HG03175 (cell line): ENCODE data around the gene MT2A.

Experiments
- ATAC-seq: cut with Tn5 transposase; IDR thresholded peaks from one replicate; pipeline ENCODE4 v1.9.1; 2021; ENCODE audit warnings: mild to moderate bottlenecking, moderate library complexity; ENCODE audit not compliant: unreplicated experiment

Gene MT2A

DNA sequence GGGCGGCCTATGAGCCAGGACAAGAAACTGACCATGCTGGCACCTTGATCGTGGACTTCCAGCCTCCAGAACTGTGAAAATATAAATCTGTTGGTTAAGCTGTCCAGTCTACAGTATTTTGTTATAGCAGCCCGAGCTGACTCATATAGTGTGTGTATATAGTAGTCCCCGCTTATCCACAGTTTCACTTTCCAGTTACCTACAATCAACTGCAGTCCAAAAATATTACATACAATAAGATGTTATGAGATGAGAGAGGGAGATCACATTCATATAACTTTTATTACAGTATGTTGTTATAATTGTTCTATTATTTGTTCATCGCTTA lies 14.1 kb upstream of the MT2A start:
- ATAC-seq = no peak

DNA sequence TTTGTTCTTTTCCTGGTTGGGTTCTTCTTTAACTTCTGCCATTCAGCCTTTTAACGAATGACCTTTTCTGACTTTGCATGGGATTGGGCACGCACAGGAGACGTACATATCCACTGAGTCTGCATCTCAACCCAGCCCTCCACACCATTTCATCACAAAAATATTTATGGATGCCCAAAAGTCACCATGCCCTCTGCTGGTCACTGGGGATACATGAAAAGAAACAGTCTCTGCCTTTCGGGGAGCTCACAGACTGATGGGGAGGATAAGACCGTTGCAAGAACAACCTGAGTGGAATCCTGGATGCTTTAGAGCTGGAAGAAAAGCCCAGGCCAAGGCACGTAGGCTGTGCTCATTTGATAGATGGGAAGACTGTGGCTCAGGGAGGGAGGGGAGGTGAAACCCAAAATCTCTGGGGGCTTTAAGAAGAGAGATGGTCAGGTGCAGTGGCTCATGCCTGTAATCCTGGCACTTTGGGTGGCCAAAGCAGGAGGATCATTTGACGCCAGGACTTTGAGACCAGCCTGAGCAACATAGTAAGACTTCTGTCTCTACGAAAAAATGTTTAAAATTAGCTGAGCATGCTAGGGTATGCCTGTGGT lies 7.9 kb upstream of the MT2A start:
- no peak for ATAC-seq

DNA sequence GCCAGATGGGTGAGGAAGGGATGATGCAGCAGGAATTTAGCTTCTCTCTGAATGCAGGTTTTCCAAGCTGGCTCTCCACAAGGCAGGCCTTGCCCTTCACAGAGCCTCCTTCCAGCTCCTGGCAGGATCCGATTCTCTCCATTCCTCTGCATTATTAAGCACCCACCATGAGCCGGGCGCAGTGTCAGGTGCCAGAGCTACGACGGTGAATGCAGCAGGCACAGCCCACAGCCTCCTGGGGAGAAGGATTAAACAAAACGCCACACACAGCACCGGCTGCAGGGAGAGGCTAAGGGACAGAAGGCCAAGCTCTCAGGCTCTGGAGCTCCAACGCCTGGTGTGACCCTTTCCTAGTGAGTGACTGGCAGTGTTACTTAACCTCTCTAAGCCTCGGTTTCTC lies 7.1 kb upstream of the MT2A start:
- ATAC-seq = no peak

DNA sequence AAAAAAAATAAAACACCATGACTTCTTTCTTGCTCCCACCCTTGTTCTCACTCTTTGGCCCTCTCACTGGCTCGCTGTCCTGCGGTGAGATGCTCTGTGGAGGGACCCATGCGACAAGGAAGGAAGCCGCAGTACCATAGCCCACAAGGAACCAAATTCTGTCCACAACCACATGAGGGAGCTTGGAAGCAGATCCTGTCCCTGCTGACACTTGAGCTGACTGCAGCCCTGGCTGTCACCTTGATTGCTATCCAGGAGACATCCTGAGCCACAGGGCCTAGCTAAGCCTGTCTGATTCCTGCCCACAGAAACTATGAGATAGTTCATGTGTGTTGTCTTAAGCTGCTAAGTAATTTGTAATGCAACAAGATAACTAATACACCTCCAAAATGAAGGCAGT lies 4.8 kb upstream of the MT2A start:
- ATAC-seq = no peak

DNA sequence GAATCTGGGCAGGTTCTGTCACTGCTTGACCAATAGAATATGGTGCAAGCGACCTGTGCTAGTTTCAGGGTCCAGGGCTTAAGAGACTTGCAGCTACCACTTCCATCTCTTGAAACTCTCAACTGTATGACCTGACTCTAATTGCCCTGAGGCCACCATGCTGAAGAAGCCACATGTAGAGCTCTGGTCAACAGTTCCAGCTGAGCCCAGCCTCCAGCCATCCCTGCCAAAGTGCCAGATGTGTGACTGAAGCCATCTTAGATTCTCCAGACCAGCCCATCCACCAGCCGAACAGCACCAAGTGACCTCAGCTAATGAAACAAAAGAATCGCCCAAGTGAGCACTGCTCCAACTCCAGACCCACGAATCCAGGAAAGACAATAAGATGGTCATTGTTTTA lies 3.4 kb upstream of the MT2A start:
- ATAC-seq = no peak

DNA sequence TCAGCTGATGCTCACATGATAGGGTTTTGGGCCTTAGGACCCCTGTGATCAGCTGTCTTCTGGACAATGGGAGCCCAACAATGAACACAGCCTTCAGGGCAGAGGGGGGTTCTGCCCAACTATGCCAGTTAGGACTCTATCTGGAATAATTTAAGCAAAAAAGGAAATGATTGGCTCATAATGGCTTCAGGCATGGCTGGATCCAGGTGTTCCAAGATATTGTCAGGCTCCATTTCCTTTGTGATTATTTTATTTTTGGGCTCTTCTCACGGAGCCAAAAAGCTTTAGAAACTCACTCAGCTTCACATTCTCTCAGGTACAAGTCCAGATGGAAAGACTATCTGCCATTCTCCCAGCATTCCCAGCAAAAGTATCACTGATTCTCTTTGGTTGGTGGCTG lies 2.9 kb upstream of the MT2A start:
- ATAC-seq = no peak

DNA sequence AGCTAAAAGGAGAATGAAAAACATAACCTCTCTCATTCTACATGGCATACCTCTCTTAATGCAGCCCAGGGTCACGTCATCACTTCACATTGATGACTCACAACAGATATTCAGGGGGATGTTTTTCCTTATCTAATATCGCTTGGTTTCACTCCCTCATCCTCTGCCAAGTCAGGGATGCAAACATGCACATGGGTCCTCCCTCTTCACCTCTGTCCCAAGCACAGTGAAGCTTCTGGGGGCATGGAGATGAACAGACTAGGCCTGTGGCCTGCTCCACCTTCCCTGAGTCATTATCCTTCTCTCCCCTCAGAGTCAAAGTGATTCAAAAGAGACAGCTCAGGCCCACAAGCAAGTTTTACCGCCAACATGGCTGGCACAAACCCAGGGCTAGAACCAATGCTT lies 2.3 kb upstream of the MT2A start:
- ATAC-seq = no peak

DNA sequence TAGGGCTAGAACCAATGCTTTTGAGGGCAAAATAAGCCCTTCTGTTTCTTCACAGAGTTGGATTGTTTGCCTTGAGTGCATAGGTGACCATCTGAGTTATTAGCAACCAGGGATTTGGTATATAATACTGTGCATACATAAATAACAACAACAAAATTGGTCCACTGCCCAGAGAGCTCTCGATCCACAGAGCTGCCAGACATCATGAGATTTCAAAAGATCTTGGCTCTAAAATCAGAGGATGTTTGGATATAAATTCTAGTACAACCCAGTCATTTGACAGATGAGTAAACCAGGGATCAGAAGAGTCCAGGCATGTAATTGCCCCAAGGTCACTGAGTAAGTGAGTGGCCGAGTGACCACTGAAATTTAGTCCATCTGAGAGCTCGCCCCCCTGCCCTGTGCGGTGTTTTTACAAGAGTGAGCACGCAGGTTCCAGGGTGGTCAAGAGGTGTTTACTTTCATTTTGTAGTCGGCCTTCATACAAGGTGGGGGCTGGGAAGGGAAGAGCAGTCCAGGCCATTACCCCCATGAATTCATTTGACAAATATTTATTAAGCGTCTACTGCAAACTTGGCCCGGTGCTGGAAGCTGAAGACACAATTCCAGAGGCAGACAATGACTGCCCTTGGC lies 1.8 kb upstream of the MT2A start:
- ATAC-seq = no peak

DNA sequence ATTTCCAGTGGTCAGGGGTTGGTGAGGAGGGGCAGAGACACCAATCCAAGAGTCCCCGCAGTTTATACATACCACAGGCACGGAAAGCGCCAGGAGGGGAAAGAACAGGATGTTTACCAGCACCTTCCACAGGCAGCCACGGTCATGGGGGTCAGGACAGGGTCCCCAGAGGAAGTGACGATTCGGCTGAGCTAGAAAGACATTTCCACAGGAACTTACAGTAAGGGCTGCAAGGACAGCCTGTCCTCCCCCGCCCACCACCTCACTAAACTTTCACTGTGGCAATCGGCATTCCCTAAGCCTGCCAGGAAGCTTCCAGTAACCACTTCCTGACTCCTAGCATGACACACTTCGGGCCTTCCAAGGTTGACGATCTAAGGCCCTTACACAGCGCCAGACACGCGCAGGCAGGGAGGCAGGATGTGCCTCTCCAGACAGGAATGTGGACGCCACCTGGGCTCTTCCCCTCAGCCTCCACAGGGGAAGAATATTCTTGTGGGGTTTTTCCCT lies 1.2 kb upstream of the MT2A start:
- ATAC-seq = no peak

DNA sequence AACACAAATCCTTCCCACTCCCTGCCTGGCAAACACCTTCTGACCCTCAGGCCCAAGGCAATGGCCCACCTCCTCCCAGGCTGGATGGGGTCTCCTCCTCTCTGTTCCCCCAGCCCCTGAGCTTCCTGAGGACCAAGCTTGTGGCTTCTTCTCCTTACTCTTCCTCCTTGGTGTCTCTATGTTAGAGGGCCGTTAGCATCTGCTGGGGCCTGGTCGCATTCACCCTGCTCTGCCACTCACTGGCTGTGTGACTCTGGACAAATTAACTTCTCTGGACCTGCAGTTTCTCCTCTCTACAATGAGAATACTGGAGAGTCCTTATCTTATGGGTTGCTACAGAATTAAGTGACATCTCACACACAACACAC lies 725 bp upstream of the MT2A start:
- ATAC-seq = no peak

DNA sequence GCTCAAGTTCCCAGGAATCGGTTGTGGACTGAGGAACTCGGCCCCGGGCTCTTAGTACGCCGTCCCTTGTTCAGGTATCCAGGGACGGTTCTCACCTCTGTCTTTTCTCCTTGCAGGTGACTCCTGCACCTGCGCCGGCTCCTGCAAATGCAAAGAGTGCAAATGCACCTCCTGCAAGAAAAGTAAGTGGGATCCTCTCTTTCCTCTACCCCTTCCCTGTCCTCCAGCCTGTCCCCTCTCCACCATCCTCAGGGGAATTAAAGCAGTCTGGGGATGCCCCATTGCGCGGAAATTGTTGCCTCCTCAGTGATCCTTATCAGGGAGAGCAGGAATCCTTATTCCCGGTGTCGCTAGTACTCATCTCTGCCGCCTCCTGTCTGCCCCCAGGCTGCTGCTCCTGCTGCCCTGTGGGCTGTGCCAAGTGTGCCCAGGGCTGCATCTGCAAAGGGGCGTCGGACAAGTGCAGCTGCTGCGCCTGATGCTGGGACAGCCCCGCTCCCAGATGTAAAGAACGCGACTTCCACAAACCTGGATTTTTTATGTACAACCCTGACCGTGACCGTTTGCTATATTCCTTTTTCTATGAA lies 585 bp downstream of the MT2A start:
- ATAC-seq = no peak

DNA sequence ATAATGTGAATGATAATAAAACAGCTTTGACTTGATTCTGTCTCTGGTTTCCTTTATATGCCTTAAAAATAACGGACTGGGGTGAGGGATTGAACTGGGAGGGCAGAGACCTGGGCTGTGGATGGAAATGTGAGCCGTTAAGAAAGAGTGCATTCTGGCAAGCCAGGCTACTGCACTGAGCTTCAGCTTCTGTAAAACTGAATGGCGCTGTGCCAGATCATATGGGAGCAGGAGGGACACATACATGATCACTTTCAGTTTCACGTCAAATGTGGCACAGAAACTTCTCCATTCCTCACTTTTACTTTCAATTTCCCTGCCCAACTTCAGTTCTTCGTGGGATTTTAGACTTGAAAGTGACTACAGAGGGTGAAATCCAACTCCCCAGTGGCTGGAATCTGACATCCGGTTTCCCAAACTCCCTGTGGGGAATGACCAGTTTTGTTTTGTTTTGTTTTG lies 1.1 kb downstream of the MT2A start:
- ATAC-seq = peak; percentile 47

DNA sequence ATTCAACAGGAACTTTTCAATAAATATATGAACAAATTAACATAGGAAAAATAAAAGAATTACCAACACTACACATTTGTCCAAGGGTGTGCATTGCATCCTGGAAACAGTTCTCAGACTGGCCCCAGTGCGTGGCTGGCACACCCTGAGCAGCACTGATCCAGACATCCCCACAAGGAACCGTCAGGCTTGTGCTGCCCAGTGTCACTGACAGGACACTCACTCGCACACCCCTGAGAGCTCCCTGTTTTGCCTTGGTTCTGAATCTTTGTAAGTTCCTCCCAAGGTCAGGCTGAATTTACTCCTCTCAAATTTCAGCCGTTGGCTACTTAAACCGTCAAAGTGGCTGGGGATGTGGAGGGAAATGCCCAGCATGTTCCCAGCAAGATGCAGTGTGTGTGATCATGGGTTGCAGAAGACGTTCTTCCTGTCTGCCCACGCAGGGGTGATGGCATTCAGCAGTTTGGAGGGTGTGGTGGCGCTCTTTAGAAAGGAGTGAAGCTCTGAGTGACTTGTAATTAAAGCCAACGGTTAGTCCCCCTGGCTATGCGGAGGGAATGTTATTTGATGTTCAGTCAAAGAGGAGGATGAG lies 1.7 kb downstream of the MT2A start:
- no peak for ATAC-seq

DNA sequence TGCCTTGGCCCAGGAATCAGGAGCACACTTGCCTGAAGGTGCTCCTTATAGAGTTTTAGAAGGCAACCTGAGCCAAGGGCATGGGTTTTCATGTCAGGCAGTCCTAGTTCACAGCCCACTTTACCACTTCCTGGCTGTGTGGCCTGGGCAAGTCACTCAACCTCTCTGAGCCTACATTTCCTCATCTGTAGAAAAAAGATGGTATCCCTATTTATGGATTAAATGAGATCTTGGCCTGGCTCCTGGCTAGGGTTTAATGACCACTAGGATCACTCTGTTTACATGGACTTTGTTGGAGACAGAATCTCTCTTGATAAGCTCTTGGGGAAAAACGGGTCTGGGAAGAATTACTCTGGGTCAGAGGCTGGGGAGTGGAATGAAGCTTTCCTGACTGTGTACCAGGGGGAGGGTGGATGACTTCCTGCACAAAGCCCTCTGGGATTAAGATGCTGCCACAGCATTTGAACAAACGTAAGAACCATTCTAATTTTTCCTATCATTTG lies 2.3 kb downstream of the MT2A start:
- no peak for ATAC-seq

DNA sequence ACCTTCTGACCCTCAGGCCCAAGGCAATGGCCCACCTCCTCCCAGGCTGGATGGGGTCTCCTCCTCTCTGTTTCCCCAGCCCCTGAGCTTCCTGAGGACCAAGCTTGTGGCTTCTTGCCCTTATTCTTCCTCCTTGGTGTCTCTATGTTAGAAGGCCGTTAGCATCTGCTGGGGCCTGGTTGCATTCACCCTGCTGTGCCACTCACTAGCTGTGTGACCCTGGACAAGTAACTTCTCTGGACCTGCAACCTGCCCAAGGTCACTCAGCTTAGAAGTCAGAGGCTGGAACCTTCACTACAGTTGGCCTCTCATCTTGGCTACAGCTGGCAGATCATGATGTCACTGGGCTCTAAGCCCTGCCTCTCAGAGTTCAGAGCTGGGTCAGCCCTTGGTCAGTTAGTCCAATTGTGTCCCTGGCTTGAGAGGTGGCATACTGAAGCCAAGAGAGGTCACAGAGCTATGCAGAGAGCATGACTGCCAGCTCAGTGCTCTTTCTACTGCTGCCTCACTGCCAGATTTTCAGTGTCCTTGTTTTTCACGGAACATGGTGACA lies 3.0 kb downstream of the MT2A start:
- ATAC-seq = no peak

DNA sequence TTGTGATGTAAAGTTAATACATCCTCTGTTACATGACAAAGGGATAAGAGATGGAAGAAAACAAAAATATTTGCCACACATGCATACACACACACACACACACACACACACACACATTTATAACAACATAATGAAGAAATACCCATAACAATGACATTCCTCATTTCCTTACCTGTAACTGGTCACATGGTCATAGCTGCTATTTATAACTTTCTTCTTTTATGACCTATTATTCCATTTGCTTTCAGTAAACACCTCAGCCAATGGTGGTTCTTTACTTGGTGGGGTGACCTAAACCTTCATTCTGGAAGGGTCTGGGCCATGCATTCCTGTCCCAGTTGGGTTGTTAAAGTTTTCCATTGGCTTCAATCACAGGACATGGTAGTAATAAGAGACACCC lies 5.3 kb downstream of the MT2A start:
- ATAC-seq = no peak

DNA sequence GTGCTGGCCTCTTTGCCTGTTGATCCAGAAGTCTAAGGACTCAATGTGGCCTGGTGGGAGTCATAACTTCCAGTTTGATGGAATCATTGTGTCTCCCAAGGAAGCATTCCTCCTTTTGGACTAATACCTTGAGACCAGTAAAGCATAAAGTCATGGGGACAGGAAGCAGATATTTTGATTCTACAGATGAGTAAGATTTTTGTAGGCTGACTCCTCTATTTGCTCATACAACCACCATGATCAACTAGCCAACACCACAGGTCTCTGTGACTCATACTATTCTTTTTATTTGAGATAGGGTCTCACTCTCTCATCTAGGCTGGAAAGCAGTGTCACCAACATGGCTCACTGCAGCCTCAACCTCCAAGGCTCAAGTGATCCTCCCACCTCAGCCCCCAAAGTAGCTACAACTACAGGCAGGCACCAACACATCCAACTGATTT lies 6.2 kb downstream of the MT2A start:
- no peak for ATAC-seq

DNA sequence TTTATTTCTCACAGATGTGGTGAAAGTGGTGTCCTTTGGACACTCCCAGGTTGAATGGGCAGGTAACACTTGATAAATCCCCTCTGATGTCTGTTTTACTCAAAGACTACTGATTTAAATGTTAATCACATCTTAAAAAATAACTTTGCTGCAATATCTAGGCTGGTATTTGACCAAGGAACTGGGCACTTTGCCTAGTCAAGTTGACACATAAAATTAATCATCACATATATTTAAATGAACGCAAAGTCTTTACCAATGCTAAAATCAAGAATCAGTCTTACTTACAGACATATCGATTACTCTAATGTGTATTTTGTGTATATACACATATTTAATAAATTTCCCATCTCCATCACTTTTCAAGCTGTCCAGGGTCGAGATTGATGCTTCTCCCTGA lies 7.0 kb downstream of the MT2A start:
- no peak for ATAC-seq

DNA sequence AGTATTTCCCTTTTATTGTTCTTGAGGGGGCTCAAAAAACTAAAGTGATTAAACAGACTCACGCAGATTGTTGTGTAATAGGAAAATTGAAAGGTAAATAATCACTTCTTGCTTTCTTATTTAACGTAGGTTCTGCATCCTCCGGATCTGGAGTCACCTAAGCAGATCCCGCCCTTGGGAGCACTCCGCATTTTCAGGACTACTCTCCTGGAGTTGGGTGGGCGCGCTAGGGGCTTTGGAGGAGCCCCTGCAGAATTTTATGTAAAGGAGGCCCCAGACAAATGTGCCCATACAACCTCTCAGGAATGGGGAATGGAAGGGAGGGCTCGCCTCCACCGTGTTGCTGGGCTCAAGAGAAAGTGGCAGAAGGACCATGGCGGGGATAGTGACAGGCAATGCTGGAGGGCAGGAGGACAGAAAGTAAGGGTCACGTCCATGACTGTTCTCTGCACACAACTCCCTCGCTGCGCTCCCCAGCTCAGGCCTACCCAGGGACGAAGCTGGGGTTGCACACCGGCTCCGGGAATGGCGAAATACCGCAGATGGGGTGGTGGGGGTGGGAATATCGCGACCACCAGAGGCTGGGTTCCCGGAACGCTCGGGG lies 8.3 kb downstream of the MT2A start:
- ATAC-seq = no peak

DNA sequence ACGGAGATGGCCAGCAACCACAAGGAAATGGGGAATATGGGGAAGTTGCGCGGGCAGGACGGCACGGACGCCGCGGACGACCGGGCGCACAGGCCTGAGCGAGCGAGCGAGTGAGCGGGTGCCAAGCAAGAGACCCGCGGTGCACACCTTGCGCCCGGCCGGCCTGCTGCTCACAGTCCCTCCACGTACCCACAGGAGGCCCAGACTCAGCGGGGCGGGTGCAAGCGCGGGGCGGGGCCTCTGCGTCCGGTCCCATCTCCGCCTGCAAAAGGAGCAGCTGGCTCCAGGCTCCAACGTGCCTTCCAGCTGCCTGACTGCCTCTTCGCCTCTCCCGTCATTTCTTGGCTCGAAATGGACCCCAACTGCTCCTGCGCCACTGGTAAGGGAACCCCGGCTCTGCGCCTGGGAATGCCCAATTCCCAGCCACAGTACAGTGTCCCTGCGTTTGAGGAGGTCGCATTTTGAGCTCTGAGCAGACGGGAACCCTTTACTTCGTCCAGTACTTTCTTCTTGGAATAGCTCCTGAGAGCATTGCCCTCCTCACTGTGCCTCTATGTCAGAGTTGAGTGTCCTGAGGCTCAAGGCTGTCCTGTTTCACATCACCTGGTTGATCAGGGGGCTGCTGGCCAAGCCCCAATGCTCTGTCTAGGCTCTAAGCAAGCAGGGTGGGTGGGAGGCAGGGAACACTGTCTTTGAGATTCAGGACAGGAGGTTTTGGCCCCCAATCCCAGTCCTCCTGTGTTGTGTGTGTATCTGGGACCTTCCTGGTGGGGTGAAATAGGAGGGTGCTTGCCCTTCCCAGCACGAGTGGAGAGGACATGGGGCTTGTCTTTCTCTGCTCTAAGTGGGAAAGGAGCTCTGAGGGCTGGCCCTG lies 9.1 kb downstream of the MT2A start:
- no peak for ATAC-seq
